ENCODE data around the gene OR11L1.

Gene OR11L1, protein sequence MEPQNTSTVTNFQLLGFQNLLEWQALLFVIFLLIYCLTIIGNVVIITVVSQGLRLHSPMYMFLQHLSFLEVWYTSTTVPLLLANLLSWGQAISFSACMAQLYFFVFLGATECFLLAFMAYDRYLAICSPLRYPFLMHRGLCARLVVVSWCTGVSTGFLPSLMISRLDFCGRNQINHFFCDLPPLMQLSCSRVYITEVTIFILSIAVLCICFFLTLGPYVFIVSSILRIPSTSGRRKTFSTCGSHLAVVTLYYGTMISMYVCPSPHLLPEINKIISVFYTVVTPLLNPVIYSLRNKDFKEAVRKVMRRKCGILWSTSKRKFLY

GRCh38 chr1:247841796-247842195, at the start of gene OR11L1:
TSS of gene OR11L1 (minus strand) at chr1:247841896. CDS start at chr1:247841896, 0 bp downstream.
- H3K9me3 ChIP-seq (replicated peaks in 1 of 11): no peaks in the 10 kb centered on the region
- H3K27ac ChIP-seq: no peak within 1 kb of the TSS
- H3K4me3 ChIP-seq: no peak within 1 kb of the TSS
- no peaks in the 10 kb centered on the region for H3K27me3 ChIP-seq
- no peak; a peak in 1 of 22 replicates for TF ChIP-seq Cebpa-rat (IDR thresholded peaks at IDR 0.05)
- H3K4me2 ChIP-seq: 0 out of 22 replicates have a peak within 1 kb of the TSS, but pooled peaks of 1 of the 11 experiments have one; percentile 20
- H3K4me1 ChIP-seq: no peaks in the 10 kb centered on the region
- H4K20me1 ChIP-seq: no peaks in the 10 kb centered on the region
- H3K9ac ChIP-seq: no peak within 1 kb of the TSS
- H3K36me3 ChIP-seq: no peaks in the 10 kb centered on the region

GRCh38 chr1:247884797-247885413, 43.2 kb upstream of the OR11L1 start:
- H3K9me3 ChIP-seq (replicated peaks in 1 of 11): no peaks in the 10 kb centered on the region
- H3K4me1 ChIP-seq: peaks cover 0 to 11% (median 0%) of the 10 kb centered on the region in 10 experiments; a peak in 2 of 20 replicates
- TF ChIP-seq Cebpa-rat (IDR thresholded peaks at IDR 0.05): no peak
- no peak overlapping the region for H3K4me3 ChIP-seq
- no peak overlapping the region for H3K9ac ChIP-seq
- H4K20me1 ChIP-seq: no peaks in the 10 kb centered on the region
- H3K36me3 ChIP-seq: no peaks in the 10 kb centered on the region
- no peak overlapping the region for H3K27ac ChIP-seq
- no peaks in the 10 kb centered on the region for H3K27me3 ChIP-seq
- peak overlapping the region in 1 of 11 experiments; percentile 23; a peak in 1 of 22 replicates for H3K4me2 ChIP-seq

- no peaks in the 10 kb centered on the region for H3K9me3 ChIP-seq (replicated peaks in 1 of 11)
- H3K9ac ChIP-seq: no peak overlapping the region
- no peaks in the 10 kb centered on the region for H4K20me1 ChIP-seq
- H3K4me1 ChIP-seq: peaks cover 0 to 11% (median 0%) of the 10 kb centered on the region in 10 experiments; a peak in 2 of 20 replicates
- no peak overlapping the region for H3K4me3 ChIP-seq
- H3K36me3 ChIP-seq: 0 out of 22 replicates have a peak, but pooled peaks cover 0 to 3% (median 0%) of the 10 kb centered on the region in 11 experiments
- no peak overlapping the region for H3K4me2 ChIP-seq
- H3K27ac ChIP-seq: no peak overlapping the region
- no peaks in the 10 kb centered on the region for H3K27me3 ChIP-seq
- TF ChIP-seq Cebpa-rat (IDR thresholded peaks at IDR 0.05): no peak
Measured at GRCh38 chr1:247883346-247883745, 41.6 kb upstream of the OR11L1 start.

GRCh38 chr1:247865416-247865815, 23.7 kb upstream of the OR11L1 start:
- Histone ChIP-seq H3K9ac (no peak overlapping the region), H3K9me3 (replicated peaks in 1 of 11) (peaks cover 0 to 14% (median 4%) of the 10 kb centered on the region in 11 experiments; a peak in 6 of 22 replicates), H3K4me2 (no peak overlapping the region), H3K27me3 (no peaks in the 10 kb centered on the region), H3K27ac (no peak overlapping the region), H3K4me1 (no peaks in the 10 kb centered on the region), H3K4me3 (no peak overlapping the region), H4K20me1 (no peaks in the 10 kb centered on the region; a peak in 1 of 22 replicates), H3K36me3 (peaks cover 13 to 71% (median 30%) of the 10 kb centered on the region in 11 experiments; a peak in 19 of 22 replicates)
- no peak for TF ChIP-seq Cebpa-rat (IDR thresholded peaks at IDR 0.05)

GRCh38 chr1:247864644-247865043, 22.9 kb upstream of the OR11L1 start:
- no peak overlapping the region for H3K4me3 ChIP-seq
- H3K4me2 ChIP-seq: no peak overlapping the region
- H3K9me3 ChIP-seq (replicated peaks in 1 of 11): peaks cover 0 to 7% (median 0%) of the 10 kb centered on the region in 11 experiments; a peak in 2 of 22 replicates
- peaks cover 8 to 68% (median 25%) of the 10 kb centered on the region in 11 experiments; a peak in 19 of 22 replicates for H3K36me3 ChIP-seq
- H4K20me1 ChIP-seq: no peaks in the 10 kb centered on the region; a peak in 1 of 22 replicates
- no peaks in the 10 kb centered on the region for H3K4me1 ChIP-seq
- no peaks in the 10 kb centered on the region for H3K27me3 ChIP-seq
- H3K9ac ChIP-seq: no peak overlapping the region
- no peak for TF ChIP-seq Cebpa-rat (IDR thresholded peaks at IDR 0.05)
- H3K27ac ChIP-seq: no peak overlapping the region

GRCh38 chr1:247862756-247863155, 21.1 kb upstream of the OR11L1 start:
- H3K27me3 ChIP-seq: no peaks in the 10 kb centered on the region
- peaks cover 0 to 49% (median 6%) of the 10 kb centered on the region in 11 experiments; a peak in 15 of 22 replicates for H3K36me3 ChIP-seq
- no peak overlapping the region for H3K9ac ChIP-seq
- no peak overlapping the region for H3K27ac ChIP-seq
- H3K4me3 ChIP-seq: no peak overlapping the region
- no peak for TF ChIP-seq Cebpa-rat (IDR thresholded peaks at IDR 0.05)
- no peaks in the 10 kb centered on the region; a peak in 1 of 22 replicates for H4K20me1 ChIP-seq
- peaks cover 0 to 1% (median 0%) of the 10 kb centered on the region in 11 experiments; a peak in 3 of 22 replicates for H3K9me3 ChIP-seq (replicated peaks in 1 of 11)
- peaks cover 0 to 8% (median 4%) of the 10 kb centered on the region in 10 experiments; a peak in 3 of 20 replicates for H3K4me1 ChIP-seq
- H3K4me2 ChIP-seq: no peak overlapping the region

DNA sequence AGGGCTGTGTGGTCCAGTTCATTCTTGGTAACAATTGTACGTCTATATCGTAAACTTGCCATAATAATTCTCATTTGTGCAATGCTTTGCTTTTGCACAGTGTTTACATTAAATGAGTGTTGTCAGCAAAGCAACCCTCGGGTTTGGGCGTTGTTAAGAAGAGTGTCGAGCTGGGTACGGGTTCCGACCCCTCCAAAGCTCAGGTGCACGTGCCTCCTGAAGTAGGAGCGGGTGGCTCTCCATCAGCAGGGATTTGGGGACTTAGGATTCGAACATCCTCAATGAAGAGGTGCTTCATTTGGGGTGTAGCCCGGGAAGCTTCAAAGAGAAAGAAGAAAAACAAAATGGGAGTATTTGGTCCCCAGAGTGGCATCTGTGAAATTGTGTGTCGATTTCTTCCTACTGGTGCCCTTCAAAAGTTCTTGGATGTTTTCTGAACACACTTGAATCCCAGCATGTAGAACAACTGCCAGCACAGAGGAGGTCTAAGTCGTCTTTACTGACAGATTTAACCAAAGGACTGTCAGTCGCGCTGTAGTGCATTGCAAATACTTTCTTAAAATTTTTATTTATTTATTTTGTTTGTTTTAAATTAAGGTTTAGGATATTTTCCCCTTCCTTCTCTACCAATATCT, 16.4 kb upstream of the OR11L1 start:
- no peak for TF ChIP-seq Cebpa-rat (IDR thresholded peaks at IDR 0.05)
- Histone ChIP-seq H3K27me3 (no peaks in the 10 kb centered on the region), H3K4me1 (peaks cover 0 to 45% (median 11%) of the 10 kb centered on the region in 10 experiments; a peak in 12 of 20 replicates), H3K4me2 (peak overlapping the region; percentile 58 to 81 (median 74)), H3K4me3 (peak overlapping the region; percentile 66 to 79 (median 70)), H3K9me3 (replicated peaks in 1 of 11) (peaks cover 0 to 11% (median 8%) of the 10 kb centered on the region in 11 experiments; a peak in 14 of 22 replicates), H3K36me3 (peaks cover 0 to 18% (median 0%) of the 10 kb centered on the region in 11 experiments; a peak in 5 of 22 replicates), H3K9ac (peak overlapping the region; percentile 66 to 82 (median 79); a peak in 21 of 22 replicates), H4K20me1 (no peaks in the 10 kb centered on the region; a peak in 1 of 22 replicates), H3K27ac (peak overlapping the region in 7 of 11 experiments; percentile 61 to 86 (median 78); a peak in 12 of 22 replicates)

DNA sequence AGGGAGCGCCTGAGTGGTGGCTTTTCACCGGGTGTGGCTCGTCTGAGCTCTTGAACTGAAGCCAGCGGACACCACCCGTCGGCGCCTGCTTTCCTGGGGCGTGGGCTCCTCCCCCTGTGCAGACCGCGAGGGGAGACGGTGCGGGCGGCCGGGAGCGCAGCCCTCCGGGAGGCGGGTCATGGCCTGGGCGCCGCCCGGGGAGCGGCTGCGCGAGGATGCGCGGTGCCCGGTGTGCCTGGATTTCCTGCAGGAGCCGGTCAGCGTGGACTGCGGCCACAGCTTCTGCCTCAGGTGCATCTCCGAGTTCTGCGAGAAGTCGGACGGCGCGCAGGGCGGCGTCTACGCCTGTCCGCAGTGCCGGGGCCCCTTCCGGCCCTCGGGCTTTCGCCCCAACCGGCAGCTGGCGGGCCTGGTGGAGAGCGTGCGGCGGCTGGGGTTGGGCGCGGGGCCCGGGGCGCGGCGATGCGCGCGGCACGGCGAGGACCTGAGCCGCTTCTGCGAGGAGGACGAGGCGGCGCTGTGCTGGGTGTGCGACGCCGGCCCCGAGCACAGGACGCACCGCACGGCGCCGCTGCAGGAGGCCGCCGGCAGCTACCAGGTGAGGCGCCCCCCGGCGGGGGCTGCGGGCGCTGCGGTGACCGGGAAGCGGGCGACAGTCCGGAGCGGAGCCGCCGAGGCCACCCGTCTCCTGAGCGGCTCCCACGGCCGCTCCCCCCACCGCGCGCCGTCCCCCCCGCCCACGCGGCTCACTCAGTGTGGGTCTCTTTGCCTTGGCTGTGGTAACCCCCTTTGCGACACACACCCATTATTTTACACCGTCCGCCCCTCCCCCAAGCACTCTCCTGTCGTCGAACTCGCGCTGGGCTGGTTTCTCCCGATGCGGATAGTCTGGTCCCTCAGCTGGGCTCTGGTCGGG, 15.6 kb upstream of the OR11L1 start, which contains the start of gene TRIM58:
Gene TRIM58, plus strand, starts transcription at position 119 of the 916 bp plus-strand sequence. Its CDS starts 60 bp downstream, at position 179.
- H3K9ac ChIP-seq: peak within 1 kb of the TSS; percentile 66 to 82 (median 79)
- peaks cover 0 to 11% (median 8%) of the 10 kb centered on the region in 11 experiments; a peak in 14 of 22 replicates for H3K9me3 ChIP-seq (replicated peaks in 1 of 11)
- no peak for TF ChIP-seq Cebpa-rat (IDR thresholded peaks at IDR 0.05)
- no peaks in the 10 kb centered on the region; a peak in 1 of 22 replicates for H4K20me1 ChIP-seq
- H3K27ac ChIP-seq: peak within 1 kb of the TSS in 10 of 11 experiments; percentile 54 to 86 (median 70); a peak in 20 of 22 replicates
- H3K4me2 ChIP-seq: peak within 1 kb of the TSS; percentile 58 to 81 (median 74)
- peaks cover 0 to 12% (median 0%) of the 10 kb centered on the region in 11 experiments; a peak in 3 of 22 replicates for H3K36me3 ChIP-seq
- peaks cover 0 to 52% (median 18%) of the 10 kb centered on the region in 10 experiments; a peak in 17 of 20 replicates for H3K4me1 ChIP-seq
- H3K27me3 ChIP-seq: no peaks in the 10 kb centered on the region
- peak within 1 kb of the TSS; percentile 66 to 79 (median 70) for H3K4me3 ChIP-seq

All from BLaER1 treated with 17β-estradiol and CSF1 and Interleukin-3, amounts not matched to agents 10 nM and 100 nM (cell line).